Measurements from ENCODE around the gene CNST.

GRCh38 chr1:246591047-246591446 is 24.8 kb downstream of the CNST start:
- TF ChIP-seq CTCF (conservative IDR thresholded peaks at IDR 0.05; ENCODE audit: low read length) (no peak), EZH2phosphoT487 (IDR thresholded peaks at IDR 0.05; ENCODE audit: borderline replicate concordance) (no peak)

All from Loucy (cell line).